ENCODE measurements around the gene LPAR6. TPM values are rescaled to one million over a fixed set of nuclear protein-coding genes. Genes with fewer than 3 reads are reported as not detected.
A peak's percentile ranks its signal among the peaks of the same experiment; 100 is the strongest.

The LPAR6 gene
- total and polyA plus RNA-seq, 2 of the 13 experiments (the other 11 are each of a cell fraction or from before 2014, with no cell fraction given), result 24.4 to 149 TPM

GRCh38 chr13:48410199-48410598 is 2.7 kb downstream of the LPAR6 start (continued):
- TF ChIP-seq MBD4 (IDR thresholded peaks at IDR 0.05; ENCODE audit: borderline replicate concordance, low read length) (peak; percentile 41; the same call in 1 of the 2 replicates), ZNF3 (CRISPR knock-in tag; IDR thresholded peaks at IDR 0.05) (peak; percentile 62; the same call in 1 of the 2 replicates)

GRCh38 chr13:48405875-48406274 is 7.0 kb downstream of the LPAR6 start:
- no peak for FAIRE-seq
- H4K20me1 ChIP-seq (ENCODE audit: insufficient read depth, low read length), result peaks cover 9% of the 10 kb centered on the region
- H3K9me3 ChIP-seq (ENCODE audit: low read length), result no peaks in the 10 kb centered on the region
- H3K4me1 ChIP-seq (ENCODE audit: insufficient read depth, low read length), result peaks cover 30% of the 10 kb centered on the region
- no peak overlapping the region for H3K4me3 ChIP-seq (replicated peaks in 1 of 3; ENCODE audit: insufficient read depth in 1 of 3, low read depth in 2 of 3, low read length in 3 of 3)
- H3K27ac ChIP-seq (ENCODE audit: extremely low read length, insufficient read depth, low read length), result no peak overlapping the region
- H3K36me3 ChIP-seq (replicated peaks in 1 of 2; ENCODE audit: control insufficient read depth in 1 of 2, insufficient read depth in 2 of 2, low read length in 2 of 2), result 0 out of 5 replicates have a peak, but pooled peaks cover 0 to 3% of the 10 kb centered on the region in 2 experiments
- no TSS peak for BruUV-seq (replicated peaks)
- no peak overlapping the region for H3K9ac ChIP-seq (ENCODE audit: insufficient read depth, low read depth, low read length)
- peaks cover 43% of the 10 kb centered on the region for H3K79me2 ChIP-seq (ENCODE audit: insufficient read depth, low read length)
- CTCF ChIA-PET (ENCODE audit: low intra/inter-chr PET ratio, low total read pairs), result no interaction called here
- ATAC-seq, result no peak
- intact Hi-C loops (cut with micrococcal nuclease; ENCODE audit: unreplicated experiment), result loop anchor here (10.0 kb wide), 1 partner anchor 169 kb away; no protein-coding TSS in a partner anchor
- no peak for DNase-seq (ENCODE audit: low spot score)
- POLR2A ChIA-PET, result no interaction called here
- H3K4me2 ChIP-seq (ENCODE audit: low read depth, low read length), result no peak overlapping the region
- H3K27me3 ChIP-seq (ENCODE audit: control insufficient read depth in 1 of 2, insufficient read depth in 2 of 2, low read length in 2 of 2), result no peaks in the 10 kb centered on the region
- H2AFZ ChIP-seq (ENCODE audit: low read length), result no peak overlapping the region
- in situ Hi-C loops (cut with HindIII; ENCODE audit: extremely low pct_ligation_motif_present, low pct_unique_long_range_greater_than_20kb), result no loop called here
- TF ChIP-seq FOXA3 (CRISPR knock-in tag; IDR thresholded peaks at IDR 0.05), result no peak
- TF ChIP-seq POGZ (CRISPR knock-in tag; IDR thresholded peaks at IDR 0.05), result no peak
- no peak for TF ChIP-seq SCMH1 (CRISPR knock-in tag; IDR thresholded peaks at IDR 0.05; ENCODE audit: borderline replicate concordance)
- TF ChIP-seq STAT6 (CRISPR knock-in tag; IDR thresholded peaks at IDR 0.05; ENCODE audit: borderline replicate concordance), result no peak
- TF ChIP-seq NONO (IDR thresholded peaks at IDR 0.05), result no peak
- no peak for TF ChIP-seq NONO (CRISPR knock-in tag; conservative IDR thresholded peaks at IDR 0.05)
- TF ChIP-seq, protein P1, sequence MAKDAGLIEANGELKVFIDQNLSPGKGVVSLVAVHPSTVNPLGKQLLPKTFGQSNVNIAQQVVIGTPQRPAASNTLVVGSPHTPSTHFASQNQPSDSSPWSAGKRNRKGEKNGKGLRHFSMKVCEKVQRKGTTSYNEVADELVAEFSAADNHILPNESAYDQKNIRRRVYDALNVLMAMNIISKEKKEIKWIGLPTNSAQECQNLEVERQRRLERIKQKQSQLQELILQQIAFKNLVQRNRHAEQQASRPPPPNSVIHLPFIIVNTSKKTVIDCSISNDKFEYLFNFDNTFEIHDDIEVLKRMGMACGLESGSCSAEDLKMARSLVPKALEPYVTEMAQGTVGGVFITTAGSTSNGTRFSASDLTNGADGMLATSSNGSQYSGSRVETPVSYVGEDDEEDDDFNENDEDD (CRISPR knock-in tag; IDR thresholded peaks at IDR 0.05; ENCODE audit: borderline replicate concordance), result no peak
- TF ChIP-seq, protein P2, sequence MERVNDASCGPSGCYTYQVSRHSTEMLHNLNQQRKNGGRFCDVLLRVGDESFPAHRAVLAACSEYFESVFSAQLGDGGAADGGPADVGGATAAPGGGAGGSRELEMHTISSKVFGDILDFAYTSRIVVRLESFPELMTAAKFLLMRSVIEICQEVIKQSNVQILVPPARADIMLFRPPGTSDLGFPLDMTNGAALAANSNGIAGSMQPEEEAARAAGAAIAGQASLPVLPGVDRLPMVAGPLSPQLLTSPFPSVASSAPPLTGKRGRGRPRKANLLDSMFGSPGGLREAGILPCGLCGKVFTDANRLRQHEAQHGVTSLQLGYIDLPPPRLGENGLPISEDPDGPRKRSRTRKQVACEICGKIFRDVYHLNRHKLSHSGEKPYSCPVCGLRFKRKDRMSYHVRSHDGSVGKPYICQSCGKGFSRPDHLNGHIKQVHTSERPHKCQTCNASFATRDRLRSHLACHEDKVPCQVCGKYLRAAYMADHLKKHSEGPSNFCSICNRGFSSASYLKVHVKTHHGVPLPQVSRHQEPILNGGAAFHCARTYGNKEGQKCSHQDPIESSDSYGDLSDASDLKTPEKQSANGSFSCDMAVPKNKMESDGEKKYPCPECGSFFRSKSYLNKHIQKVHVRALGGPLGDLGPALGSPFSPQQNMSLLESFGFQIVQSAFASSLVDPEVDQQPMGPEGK (CRISPR knock-in tag; IDR thresholded peaks at IDR 0.05), result no peak
- TF ChIP-seq, protein P3, sequence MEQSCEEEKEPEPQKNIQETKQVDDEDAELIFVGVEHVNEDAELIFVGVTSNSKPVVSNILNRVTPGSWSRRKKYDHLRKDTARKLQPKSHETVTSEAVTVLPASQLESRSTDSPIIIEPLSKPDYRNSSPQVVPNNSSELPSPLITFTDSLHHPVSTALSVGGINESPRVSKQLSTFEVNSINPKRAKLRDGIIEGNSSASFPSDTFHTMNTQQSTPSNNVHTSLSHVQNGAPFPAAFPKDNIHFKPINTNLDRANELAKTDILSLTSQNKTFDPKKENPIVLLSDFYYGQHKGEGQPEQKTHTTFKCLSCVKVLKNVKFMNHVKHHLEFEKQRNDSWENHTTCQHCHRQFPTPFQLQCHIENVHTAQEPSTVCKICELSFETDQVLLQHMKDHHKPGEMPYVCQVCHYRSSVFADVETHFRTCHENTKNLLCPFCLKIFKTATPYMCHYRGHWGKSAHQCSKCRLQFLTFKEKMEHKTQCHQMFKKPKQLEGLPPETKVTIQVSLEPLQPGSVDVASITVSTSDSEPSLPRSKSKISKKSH (CRISPR knock-in tag; IDR thresholded peaks at IDR 0.05; ENCODE audit: borderline replicate concordance), result no peak
- TF ChIP-seq CCDC6 (CRISPR knock-in tag; IDR thresholded peaks at IDR 0.05), result no peak
- no peak for TF ChIP-seq SNAPC5 (CRISPR knock-in tag; IDR thresholded peaks at IDR 0.05; ENCODE audit: borderline replicate concordance)

Data from HepG2 (cell line).